Measurements from ENCODE around the gene RNF135.
"Not testable (repeated sequence)": the region's sequence is repeated elsewhere in the genome, so short reads cannot be mapped to it uniquely, and the experiment has no call there.

GRCh38 chr17:31046856-31047425 is 76.1 kb downstream of the RNF135 start:
- TF ChIP-seq CTCF, EP300, POLR2AphosphoS5 (IDR thresholded peaks at IDR 0.05): not testable (repeated sequence)
